RPMI7951 (cell line): ENCODE data around the gene TGM5. TPM values are rescaled to one million over a fixed set of nuclear protein-coding genes. Genes with fewer than 3 reads are reported as not detected.
A peak's percentile ranks its signal among the peaks of the same experiment; 100 is the strongest.
"Not testable (repeated sequence)": the region's sequence is repeated elsewhere in the genome, so short reads cannot be mapped to it uniquely, and the experiment has no call there.

ENCODE experiments used
- DNase-seq: peaks from one replicate; pipeline ENCODE4 v3.0.0-alpha.2; 2012; ENCODE audit warnings: low read depth
- total RNA-seq: library from RNA; depleted of rRNA; stranded (reverse); fragments of >200 nt; shearing (Covaris generic); gene quantifications from 2 replicates; pipeline ENCODE4 v1.2.3, GENCODE V29; 2014

The TGM5 gene
- total RNA-seq, 1 experiment from 2014 or later, result not detected

DNA sequence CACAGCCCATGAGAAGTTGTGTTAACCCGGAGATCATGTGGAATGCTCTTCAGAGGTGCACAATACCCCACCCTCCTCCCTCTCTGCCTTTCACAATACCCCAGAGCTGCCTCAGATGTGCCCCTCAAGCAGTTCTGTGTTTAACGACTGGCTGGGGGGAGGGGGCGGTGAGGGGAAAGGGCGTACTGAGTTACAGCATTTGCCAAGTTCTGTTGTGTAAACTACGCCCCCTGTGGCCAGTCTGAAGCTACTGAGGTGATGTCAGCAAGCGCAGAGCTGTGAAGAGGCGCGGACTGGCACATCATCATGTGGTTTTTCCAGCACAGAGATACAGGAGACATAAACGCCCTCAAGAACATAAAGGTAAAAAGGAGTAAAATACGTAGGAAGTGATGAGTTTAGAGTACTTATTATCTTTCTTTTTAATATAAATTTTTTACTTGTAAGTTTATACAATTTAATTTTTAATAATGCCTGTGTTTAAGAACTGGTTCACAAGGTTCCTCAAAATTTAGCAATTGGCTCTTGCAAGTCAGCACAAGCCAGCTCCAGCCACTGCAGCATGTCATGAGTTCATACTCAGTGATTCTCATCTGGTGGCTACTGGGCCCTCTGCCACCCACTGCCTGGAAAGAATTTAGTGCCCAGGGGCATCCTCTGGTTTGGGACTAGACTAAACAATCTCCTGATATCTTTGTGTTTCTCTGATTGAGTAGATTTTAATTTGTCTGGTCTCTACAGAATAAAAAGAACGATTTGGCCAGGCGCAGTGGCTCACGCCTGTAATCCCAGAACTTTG is 47.6 kb downstream of the TGM5 start:
- peak; percentile 95 for DNase-seq

DNA sequence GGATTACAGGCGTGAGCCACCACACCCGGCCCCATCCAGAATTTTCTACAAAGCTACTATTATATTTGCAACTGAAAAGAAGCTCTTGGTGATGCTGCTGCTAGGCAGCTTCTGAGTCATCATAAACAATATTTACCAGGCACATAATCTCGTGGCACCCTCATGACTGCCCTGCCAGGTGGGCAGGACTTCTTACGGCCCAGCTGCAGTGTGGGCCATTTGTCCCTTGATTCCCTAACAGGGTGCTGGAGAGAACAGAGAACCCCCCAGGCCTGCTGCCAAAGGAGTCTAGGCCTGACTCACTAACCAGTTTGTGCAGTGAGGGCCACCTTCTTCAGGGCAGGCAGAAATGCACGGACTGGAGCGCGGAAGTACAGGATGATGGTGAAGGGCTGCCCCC is 50.8 kb downstream of the TGM5 start:
- peak; percentile 50 for DNase-seq

DNA sequence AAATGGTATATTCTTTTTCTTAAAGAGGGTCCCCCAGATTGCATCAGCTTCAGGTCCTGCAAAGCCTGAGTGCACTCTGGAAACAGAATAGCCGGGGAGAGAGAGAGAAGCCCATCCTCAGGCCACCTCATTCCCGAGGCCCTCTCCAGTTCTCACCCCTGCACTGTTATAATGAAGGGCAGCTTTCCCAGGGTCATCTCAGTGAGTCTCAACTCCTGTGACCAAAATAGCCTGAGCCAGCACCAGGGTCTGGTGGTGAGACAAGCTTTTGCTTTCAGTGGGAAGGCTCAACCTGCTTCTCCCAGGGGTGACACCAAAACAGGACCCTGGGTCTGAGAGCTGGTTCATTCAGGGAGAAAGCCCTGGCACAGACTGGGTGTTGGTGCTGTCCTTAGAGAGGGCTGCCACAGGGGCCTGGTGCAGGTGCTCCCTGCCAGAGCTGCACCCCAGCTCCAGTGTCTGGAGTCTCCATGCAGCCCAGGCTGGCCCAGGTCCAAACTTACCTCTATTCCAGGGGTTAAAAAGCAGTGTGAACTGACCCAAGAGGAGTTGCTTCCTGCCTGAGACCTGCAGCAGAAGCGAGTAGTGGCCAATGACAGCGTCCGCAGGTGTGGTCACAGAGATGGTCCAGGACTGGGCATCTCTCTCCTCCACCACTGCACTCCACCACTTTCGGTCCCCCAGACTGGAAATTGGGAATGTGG is 52.0 kb downstream of the TGM5 start:
- DNase-seq, result no peak

DNA sequence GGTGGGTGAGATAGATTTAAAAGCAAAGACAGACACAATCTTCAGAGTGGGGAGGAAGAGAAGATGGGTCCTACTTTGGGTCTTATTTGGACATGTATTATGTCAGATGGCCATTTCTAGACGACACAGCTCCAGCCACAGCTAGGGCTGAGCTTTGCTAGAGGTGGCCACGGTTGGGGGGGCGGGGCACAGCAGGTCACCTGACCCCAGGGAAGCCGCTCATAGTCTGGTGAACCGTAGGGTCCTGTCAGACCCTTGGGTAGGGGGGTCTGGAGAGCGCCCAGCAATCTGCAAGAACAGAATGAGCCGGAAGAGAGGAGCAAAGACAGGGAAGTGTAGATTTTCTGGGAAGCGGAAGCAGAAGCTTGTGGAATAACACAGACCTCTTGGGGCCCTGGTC is 52.6 kb downstream of the TGM5 start:
- DNase-seq, result no peak

DNA sequence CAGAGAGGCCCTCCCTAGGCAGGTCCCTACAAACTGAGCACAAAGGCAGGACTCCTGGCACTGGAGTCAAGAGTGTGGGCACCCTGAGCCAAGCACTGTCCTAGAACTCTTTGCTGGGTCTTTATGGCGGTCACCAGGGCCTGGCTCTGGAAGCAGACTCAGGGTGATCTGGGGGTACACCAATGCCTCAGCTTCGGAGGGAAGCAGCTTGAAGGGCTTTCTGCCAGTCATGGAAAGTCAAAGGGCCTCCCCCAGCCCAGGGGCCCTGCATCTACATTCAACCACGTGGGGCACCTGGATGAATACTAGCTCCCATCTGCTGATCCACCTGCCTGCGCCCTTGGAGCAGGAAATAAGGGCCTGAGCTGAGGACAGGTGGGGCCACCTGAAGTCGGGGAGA is 53.3 kb downstream of the TGM5 start:
- no peak for DNase-seq

DNA sequence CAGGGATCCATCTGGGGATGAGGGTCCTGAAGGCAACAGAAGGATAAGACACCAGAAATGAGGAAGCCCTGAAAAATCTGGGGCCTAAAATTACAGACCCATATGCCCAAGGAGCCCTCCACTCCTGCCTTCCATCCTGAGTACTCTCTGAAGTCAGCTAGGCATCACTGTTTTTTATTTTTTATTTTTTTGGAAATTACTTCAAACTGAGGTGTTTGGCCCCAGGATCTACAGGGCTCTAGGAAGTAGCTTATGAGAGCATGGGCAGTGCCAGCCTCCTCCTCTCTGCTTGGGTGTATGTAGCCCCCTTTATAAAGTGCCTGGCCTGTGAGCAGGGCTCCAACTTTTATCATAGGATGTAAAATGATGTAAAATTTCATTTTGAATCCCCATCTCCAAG is 53.8 kb downstream of the TGM5 start:
- no peak for DNase-seq

DNA sequence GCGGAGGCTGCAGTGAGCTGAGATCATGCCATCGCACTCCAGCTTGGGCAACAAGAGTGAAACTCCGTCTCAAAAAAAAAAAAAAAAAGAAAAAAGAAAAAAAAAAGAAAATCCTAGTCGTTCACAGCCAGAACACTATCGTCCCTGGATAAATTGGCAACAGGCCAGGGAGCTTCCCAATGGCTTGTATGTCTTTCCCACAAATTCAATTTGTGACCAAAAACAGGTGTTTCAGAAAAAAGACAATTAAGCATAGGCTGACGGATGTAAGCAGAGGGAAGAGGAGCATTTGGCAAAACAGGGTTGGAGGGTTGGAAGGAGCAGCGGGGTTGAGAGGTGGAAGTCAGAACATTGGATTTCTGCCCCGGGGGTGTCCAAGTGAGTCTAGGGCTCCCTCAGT is 54.4 kb downstream of the TGM5 start:
- no peak for DNase-seq

DNA sequence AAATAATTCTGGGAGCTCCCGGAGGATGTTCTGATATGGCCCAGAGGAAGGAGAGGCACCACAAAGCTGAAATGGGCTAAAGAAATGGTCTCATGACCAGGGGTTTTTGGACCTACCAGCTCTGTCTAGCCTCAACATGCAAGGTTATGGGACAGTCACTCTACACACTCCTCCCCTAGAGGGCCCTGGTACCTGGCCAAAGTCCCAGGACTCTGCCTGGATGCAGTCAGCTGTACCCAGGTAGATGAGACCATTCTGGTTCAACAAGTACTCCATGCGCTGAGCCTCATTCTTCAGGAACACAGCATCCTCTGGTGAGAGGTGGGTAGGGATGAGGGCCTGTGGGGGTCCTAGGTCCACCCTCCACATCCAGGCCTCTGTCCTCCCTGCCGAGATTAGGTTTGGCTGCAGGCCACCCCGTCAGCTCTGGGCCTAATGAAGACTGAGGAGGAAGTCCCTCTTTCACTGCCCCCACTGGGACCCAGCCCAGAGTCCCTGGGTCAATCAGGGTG is 55.4 kb downstream of the TGM5 start:
- DNase-seq, result no peak

DNA sequence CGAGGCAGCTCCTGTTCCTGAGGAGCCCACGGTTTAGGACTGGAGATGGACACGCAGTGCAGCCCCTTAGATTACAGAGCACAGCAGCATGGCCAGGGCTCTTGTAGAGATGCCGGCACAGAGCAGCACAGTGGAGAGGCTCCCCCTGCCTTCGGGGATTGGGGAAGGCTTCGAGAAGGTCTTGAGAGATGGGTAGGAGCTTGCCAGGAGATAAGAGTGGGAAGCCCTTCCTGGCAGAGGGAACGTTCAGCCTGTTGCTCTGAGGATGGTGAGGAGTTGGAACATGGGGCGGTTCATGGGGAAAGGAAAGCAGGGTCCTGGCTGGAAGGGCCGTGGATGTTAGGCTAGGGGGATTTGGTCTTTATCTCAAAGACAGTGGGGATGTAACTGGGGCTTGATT is 55.9 kb downstream of the TGM5 start:
- DNase-seq, result no peak

DNA sequence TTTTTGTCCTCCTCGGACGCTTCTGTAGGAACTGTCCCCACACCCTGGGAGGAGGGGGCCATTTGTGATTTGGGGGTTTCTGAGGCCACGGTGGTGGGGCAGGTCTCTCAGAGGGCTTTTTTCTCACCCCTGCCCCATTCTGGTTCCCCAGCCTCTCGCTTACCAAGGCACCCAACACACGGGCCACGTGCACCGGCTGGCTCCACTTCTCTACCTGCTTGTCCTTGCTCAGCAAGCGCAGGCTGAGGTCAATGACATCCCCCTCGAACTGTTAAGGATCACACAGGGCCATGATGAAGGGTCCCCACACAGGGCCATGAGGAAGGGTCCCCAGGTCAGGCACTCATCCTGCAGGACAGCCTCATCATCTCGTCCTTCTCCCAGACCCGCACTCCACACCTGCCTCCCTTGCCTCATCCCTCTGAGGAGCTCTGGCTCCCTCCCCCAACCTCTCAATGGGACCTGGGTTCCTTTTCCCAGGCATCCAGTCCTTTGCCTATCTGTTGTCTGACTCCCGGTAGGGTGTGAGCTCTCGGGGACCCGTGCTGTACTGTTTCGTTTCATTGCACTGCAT is 56.5 kb downstream of the TGM5 start:
- DNase-seq, result no peak

DNA sequence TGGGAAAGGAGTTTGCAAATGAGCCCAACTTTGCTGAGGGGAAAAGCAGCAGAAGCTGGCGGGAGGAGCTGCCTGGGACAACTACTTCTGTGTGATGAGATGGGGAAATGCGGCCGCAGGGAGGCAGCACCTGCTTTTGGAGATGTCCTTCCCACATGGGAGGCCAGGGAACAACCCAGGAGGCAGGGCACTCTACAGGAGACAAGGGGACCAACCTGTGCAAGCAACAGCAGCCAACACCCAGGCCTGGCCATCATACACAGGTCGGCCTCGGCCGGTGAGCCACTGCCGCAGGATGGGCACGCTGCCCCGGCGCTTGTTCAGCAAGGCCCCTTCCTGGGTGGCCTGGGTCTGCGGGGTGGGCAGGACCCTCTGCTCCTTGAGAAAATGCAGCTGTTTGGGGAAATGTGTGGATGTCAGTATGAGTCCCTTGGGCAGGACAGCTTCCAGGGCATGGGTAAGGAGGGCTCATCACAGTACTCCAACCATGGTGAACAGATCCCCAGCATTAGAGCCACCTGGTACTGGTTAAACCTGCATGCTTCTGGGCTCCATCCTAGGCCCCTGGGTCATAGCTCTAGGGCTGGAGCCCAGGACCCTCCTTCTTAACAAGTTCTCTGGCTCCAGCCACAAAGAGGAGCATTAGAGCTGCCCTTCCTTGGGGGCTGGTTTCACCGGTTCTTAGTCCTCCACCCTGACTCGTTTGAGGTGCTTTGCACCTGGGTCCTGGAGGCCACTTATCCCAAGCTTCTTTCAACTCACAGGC is 57.5 kb downstream of the TGM5 start:
- DNase-seq, result peak; percentile 13

DNA sequence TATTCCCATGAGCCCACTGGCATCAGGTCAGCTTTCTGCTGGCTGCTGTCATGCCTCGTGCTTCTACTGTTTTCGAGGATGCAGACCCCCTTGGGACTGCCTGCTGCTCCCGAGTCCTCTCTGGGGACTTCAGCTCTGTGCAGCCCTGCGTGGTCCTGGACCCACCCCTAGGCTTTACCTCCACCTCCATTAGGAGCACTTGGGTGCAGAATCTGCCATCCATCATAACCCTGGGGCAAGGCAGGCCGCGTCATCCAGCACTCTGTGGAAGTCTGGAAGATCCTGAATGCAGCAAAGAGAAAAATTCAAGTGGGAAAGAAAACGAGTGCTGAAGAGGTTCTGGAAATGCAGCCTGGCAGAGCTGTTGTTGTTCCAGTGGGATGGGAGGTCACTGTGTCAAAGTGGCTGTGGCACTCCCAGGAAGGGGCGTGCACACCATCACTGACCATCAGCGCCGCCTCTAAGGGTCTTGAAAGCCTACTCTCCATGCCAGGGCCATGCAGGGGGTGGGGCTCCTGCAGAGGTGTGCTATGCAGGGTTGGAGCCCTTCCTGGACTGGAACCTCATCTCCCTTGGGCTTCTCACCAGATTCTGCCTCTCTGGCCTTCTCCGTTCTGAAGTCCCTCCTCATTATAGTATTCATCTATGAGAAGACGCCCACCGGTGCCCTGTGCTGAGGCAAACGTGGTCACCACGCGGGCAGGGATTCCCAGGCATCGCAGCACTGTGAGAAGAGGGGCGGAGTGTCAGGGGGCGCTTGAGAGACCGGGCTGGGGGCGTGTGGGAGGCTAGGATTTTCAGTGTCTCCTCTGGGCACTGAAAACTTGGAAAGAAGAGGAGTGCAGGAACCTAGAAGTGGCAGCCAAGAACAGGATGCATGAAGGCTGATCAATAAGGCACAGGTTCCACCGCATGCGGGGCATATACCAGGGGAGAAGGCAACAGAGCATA is 58.4 kb downstream of the TGM5 start:
- no peak for DNase-seq

DNA sequence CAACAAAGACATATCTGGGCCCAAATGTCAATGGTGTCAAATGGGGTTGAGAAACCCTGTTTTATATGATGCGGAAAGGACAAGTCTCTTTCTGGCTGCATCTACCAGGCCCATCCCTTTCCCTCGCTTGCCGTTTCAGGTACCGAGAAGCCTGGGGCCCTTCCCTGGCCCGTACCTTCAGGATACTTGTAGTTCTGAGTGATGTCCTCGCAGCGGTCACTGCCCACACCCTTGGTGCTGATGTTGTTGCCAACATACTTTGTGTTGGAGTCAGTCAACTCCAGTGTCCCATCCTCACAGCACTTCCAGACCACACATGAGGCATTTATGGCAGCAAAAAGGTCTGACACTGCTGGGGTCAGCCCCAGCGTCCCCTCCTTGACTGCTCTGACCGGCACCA is 59.7 kb downstream of the TGM5 start:
- DNase-seq, result no peak

DNA sequence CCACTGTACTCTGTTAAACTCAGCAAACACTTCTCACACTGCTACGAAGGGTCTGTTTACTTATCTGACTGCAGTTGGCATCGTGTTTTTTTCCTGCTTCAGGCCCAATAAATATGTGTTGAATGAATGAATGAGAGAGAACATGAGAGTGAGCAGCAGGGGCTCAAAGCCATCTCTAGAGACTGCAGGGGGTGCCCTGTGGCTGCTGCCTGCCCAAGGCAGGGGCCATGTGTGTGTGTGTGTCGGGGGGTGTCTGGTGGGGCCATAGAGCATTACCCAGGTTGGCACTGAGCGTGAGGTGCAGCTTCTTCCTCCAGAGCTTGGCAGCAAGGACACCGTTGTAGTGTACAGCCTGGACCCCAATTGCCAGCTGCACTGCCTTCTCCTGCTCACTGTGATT is 60.7 kb downstream of the TGM5 start:
- no peak for DNase-seq

DNA sequence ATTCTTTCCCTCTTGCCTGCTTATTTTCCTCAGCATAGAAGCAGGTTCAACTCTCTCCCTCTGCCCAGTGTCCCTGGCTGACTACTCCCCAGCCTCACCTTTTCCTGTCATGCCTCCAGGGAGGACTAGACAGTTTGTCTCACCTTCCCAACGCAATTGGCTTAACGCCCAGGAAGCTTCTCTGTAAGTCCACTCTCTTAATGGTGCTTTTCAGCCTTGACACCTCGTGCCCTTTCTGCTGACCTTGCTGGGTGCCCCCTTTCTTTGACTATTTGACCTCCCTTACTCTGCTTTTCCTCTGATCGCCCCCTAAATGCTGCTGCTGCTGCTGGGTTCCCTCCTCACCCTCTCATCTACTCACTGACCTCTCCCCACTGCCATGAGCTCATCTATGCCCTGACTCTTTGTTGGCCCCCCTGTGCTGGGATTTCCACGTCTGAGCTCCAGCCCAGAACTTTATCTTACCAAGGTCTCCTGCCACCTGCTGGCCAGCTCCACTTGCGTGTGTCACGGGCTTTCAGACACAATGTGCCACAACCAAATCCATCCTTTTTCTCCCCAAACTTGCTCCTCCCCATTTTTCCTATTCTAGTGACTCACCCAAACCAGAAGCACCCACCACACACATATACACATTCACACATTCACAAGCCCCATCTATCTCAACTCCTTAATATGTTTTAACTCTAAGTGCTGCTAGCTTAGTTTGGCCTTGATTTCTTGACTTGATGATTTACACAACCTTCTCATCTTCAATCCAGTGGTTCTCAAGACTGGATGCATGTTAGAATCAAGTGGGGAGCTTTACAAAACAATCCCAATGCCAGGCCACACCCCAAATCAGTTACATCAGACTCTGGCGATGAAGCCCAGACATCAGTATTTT is 62.5 kb downstream of the TGM5 start:
- DNase-seq, result peak; percentile 75

DNA sequence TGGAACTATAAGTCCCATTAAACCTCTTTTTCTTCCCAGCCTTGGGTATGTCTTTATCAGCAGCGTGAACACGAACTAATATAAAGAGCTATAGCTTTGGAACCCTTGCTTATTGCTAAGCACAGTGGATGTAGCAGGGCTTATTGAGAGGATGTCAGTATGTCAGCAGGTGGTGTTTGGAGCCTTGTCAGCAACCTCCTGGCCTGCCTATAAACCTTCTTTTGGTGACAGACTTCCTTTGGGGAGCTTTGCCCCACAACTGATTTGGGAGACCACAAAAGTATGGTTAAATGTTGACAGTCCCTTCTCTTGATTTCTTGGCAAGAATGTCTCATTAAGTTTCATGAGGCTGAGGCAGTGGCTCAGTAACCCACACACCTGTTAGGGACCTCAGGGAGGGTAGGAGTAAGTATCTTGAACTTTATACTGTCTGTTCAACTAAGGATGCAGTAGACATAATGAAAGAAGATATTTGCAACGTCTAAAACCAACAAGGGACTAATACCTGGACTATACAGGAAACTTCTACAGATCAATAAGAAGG is 66.7 kb downstream of the TGM5 start:
- DNase-seq, result no peak

DNA sequence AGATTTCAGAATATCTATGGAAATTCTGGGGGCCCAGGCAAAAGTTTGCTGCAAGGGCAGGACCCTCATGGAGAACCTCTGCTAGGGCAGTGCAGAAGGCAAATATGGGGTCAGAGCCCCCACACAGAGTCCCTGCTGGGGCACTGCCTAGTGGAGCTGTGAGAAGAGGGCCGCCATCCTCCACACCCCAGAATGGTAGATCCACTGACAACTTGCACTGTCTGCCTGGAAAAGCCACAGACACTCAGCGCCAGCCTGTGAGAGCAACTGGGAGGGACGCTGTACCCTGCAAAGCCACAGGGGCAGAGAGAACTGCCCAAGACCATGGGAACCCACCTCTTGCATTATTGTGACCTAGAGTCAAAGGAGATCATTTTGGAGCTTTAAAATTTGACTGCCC is 67.7 kb downstream of the TGM5 start:
- DNase-seq, result no peak

DNA sequence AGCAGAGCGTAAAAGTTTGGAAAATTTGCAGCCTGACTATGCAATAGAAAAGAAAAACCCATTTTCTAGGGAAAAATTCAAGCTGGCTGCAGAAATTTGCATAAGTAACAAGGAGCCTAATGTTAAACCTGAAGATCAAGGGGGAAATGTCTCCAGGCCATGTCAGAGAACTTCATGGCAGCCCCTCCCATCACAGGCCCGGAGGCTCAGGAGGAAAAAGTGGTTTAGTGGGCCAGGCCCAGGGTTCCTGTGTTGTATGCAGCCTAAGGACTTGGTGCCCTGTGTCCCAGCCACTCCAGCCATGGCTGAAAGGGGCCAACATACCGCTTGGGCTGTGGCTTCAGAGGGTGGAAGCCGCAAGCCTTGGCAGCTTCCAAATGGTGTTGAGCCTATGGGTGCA is 68.2 kb downstream of the TGM5 start:
- not testable (repeated sequence) for DNase-seq

DNA sequence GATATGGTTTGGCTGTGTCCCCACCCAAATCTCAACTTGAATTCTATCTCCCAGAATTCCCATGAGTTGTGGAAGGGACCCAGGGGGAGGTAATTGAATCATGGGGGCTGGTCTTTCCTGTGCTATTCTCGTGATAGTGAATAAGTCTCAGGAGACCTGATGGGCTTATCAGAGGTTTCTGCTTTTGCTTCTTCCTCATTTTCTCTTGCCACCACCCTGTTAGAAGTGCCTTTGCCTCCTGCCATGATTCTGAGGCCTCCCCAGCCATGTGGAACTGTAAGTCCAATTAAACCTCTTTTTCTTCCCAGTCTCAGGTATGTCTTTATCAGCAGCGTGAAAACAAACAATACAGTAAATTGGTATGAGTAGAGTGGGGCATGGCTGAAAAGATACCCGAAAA is 69.0 kb downstream of the TGM5 start:
- not testable (repeated sequence) for DNase-seq
